MM.1S (cell line): ENCODE data around the gene TMEM132D.

Source experiments
- DNase-seq: peaks from one replicate; pipeline ENCODE4 v3.0.0-alpha.2; 2015
- H2AFZ ChIP-seq: fragments of 300-600 bp; sonication (generic); 2 replicates; pipeline ENCODE4 v1.6.0; 2016; ENCODE audit warnings: antibody characterized with exemption, low read length
- H3F3A ChIP-seq: fragments of 300-600 bp; sonication (generic); 2 replicates; pipeline ENCODE4 v1.6.1; 2016; ENCODE audit warnings: mild to moderate bottlenecking, antibody characterized with exemption, low read length, moderate library complexity, mixed read lengths; ENCODE audit not compliant: insufficient read depth
- H3K27ac ChIP-seq: fragments of 300-600 bp; sonication (generic); 2 replicates; pipeline ENCODE4 v1.5.1; 2016; ENCODE audit warnings: mild to moderate bottlenecking, low read length
- H3K27me3 ChIP-seq: fragments of 300-600 bp; sonication (generic); replicated peaks from 2 replicates; pipeline ENCODE4 v1.6.0; 2016; ENCODE audit warnings: low read length; ENCODE audit not compliant: insufficient read depth
- H3K36me3 ChIP-seq: fragments of 300-600 bp; sonication (generic); replicated peaks from 2 replicates; pipeline ENCODE4 v1.6.1; 2016; ENCODE audit warnings: mild to moderate bottlenecking, low read length, mixed read lengths; ENCODE audit not compliant: insufficient read depth
- H3K4me1 ChIP-seq: fragments of 300-600 bp; sonication (generic); 2 replicates; pipeline ENCODE4 v1.6.1; 2016; ENCODE audit warnings: low read length, mixed read lengths
- H3K4me2 ChIP-seq: fragments of 300-600 bp; sonication (generic); 2 replicates; pipeline ENCODE4 v1.6.0; 2016; ENCODE audit warnings: low read depth, low read length
- H3K4me3 ChIP-seq: fragments of 300-600 bp; sonication (generic); 2 replicates; pipeline ENCODE4 v1.5.1; 2016; ENCODE audit warnings: low read length, mixed read lengths
- H3K79me2 ChIP-seq: fragments of 300-600 bp; sonication (generic); 2 replicates; pipeline ENCODE4 v1.6.1; 2016; ENCODE audit warnings: mixed run types, low read length, mixed read lengths
- H3K9ac ChIP-seq: fragments of 300-600 bp; sonication (generic); 2 replicates; pipeline ENCODE4 v1.6.1; 2016; ENCODE audit warnings: low read length, mixed read lengths
- H3K9me2 ChIP-seq: fragments of 300-600 bp; sonication (generic); replicated peaks from 2 replicates; pipeline ENCODE4 v1.6.1; 2016; ENCODE audit warnings: mild to moderate bottlenecking, low read length, mixed read lengths; ENCODE audit not compliant: insufficient read depth
- H3K9me3 ChIP-seq: fragments of 300-600 bp; sonication (generic); replicated peaks from 2 replicates; pipeline ENCODE4 v1.6.1; 2016; ENCODE audit warnings: mild to moderate bottlenecking, low read length, mixed read lengths; ENCODE audit not compliant: insufficient read depth
- H4K20me1 ChIP-seq: fragments of 300-600 bp; sonication (generic); 2 replicates; pipeline ENCODE4 v1.6.1; 2016; ENCODE audit warnings: mild to moderate bottlenecking, low read length, moderate library complexity, mixed read lengths; ENCODE audit not compliant: insufficient read depth
- CTCF ChIP-seq: fragments of 300-600 bp; sonication (generic); IDR thresholded peaks from 2 replicates; pipeline ENCODE4 v1.5.1; 2016; ENCODE audit warnings: antibody characterized with exemption, low read length, mixed read lengths
- EZH2 ChIP-seq: fragments of 300-600 bp; sonication (generic); optimal IDR thresholded peaks from 2 replicates; pipeline ENCODE3; 2017; ENCODE audit warnings: low read depth, mild to moderate bottlenecking, antibody characterized with exemption, low read length, mixed read lengths
- EZH2phosphoT487 ChIP-seq: fragments of 300-600 bp; sonication (generic); IDR thresholded peaks from 2 replicates; pipeline ENCODE4 v1.6.1; 2018; ENCODE audit warnings: antibody characterized with exemption, low read length

Gene TMEM132D

GRCh38 chr12:129034558-129035289 is 869.1 kb downstream of the TMEM132D start:
- no peak overlapping the region for H3K4me2 ChIP-seq
- no peak overlapping the region for H3K27ac ChIP-seq

GRCh38 chr12:129028844-129029243 is 875.0 kb downstream of the TMEM132D start:
- no peaks in the 10 kb centered on the region for H3K9me3 ChIP-seq
- no peaks in the 10 kb centered on the region for H3K79me2 ChIP-seq
- DNase-seq: no peak
- H4K20me1 ChIP-seq: no peaks in the 10 kb centered on the region
- H3K9ac ChIP-seq: no peak overlapping the region
- no peak overlapping the region for H3K4me3 ChIP-seq
- H3F3A ChIP-seq: no peaks in the 10 kb centered on the region
- no peaks in the 10 kb centered on the region for H3K9me2 ChIP-seq
- TF ChIP-seq EZH2 (no peak), CTCF (no peak), EZH2phosphoT487 (no peak)
- no peaks in the 10 kb centered on the region for H3K27me3 ChIP-seq
- H3K4me1 ChIP-seq: no peaks in the 10 kb centered on the region
- no peaks in the 10 kb centered on the region for H3K36me3 ChIP-seq
- no peak overlapping the region for H3K27ac ChIP-seq
- no peak overlapping the region for H2AFZ ChIP-seq
- no peak overlapping the region for H3K4me2 ChIP-seq

More at GRCh38 chr12:129034558-129035289, 869.1 kb downstream of the TMEM132D start:
- Histone ChIP-seq H3K36me3 (no peaks in the 10 kb centered on the region), H3K4me1 (no peaks in the 10 kb centered on the region), H2AFZ (no peak overlapping the region), H3K9ac (no peak overlapping the region), H4K20me1 (no peaks in the 10 kb centered on the region), H3K4me3 (no peak overlapping the region), H3F3A (no peaks in the 10 kb centered on the region), H3K9me2 (no peaks in the 10 kb centered on the region), H3K9me3 (no peaks in the 10 kb centered on the region), H3K79me2 (no peaks in the 10 kb centered on the region), H3K27me3 (no peaks in the 10 kb centered on the region)
- no peak for DNase-seq
- TF ChIP-seq EZH2: no peak
- no peak for TF ChIP-seq EZH2phosphoT487
- TF ChIP-seq CTCF: no peak

- Histone ChIP-seq H3K4me3 (no peak overlapping the region), H3K4me2 (no peak overlapping the region), H3K27me3 (no peaks in the 10 kb centered on the region), H3K9me3 (no peaks in the 10 kb centered on the region), H3K79me2 (no peaks in the 10 kb centered on the region), H3K9me2 (no peaks in the 10 kb centered on the region), H3K9ac (no peak overlapping the region), H4K20me1 (no peaks in the 10 kb centered on the region), H3K4me1 (no peaks in the 10 kb centered on the region), H3K36me3 (no peaks in the 10 kb centered on the region), H3F3A (no peaks in the 10 kb centered on the region), H3K27ac (no peak overlapping the region), H2AFZ (no peak overlapping the region)
- TF ChIP-seq CTCF: no peak
- TF ChIP-seq EZH2phosphoT487: no peak
- no peak for TF ChIP-seq EZH2
- no peak for DNase-seq
Measured at GRCh38 chr12:129025055-129025454, 878.8 kb downstream of the TMEM132D start.
